Naive thymus-derived CD4-positive, alpha-beta T cell (primary cell): ENCODE data around the gene COLQ. TPM values are rescaled to one million over a fixed set of nuclear protein-coding genes. Genes with fewer than 3 reads are reported as not detected.

Experiments used
- microRNA-seq: library from miRNA; unstranded; fragments of <30 nt; microRNA quantifications from one replicate; pipeline ENCODE4 v1.2.0, GENCODE V29; 2022; ENCODE audit warnings: borderline microRNAs expressed
- polyA plus RNA-seq, 2 donors: library from polyadenylated mRNA; unstranded; fragments of 300-500 nt; fragmentation: Illumina TruSeq; gene quantifications; one replicate each; pipeline ENCODE4 v1.2.3, GENCODE V29; 2021
- total RNA-seq, 6 experiments: library from RNA in 5 of 6; stranded (reverse) in 5 of 6; gene quantifications; 1 replicate in 5 of 6; 2 replicates in 1 of 6; pipeline ENCODE4 v1.2.3 and lab custom pipeline; 2021 to 2026

COLQ gene
- total and polyA plus RNA-seq, 7 experiments from 2014 or later: 0.26 to 6.6 (median 3.7) TPM

Small RNAs within 50 kb of the gene (microRNA-seq; reads per million reads assigned to microRNA genes)
- not detected for gene MIR4270

Other genes starting within 250 kb of the COLQ start
- 10 to 100 TPM; 18.5 to 64.7 (median 39.5) TPM for gene SH3BP5, start 189.1 kb downstream of the COLQ start, total RNA-seq
- 10 to 100 TPM; 38.2 to 49.6 TPM for gene SH3BP5, start 189.1 kb downstream of the COLQ start, polyA plus RNA-seq
- gene METTL6, start 94.2 kb downstream of the COLQ start, total RNA-seq: 10 to 100 TPM in 4 of 5 experiments, 1 to 10 TPM in 1; 7.9 to 23.0 (median 18.3) TPM
- 10 to 100 TPM; 10.8 to 18.4 TPM for gene METTL6, start 94.2 kb downstream of the COLQ start, polyA plus RNA-seq
- gene EAF1, start 94.1 kb downstream of the COLQ start, total RNA-seq: 10 to 100 TPM; 17.8 to 61.9 (median 27.8) TPM
- 1 to 10 TPM; 5.0 to 5.7 TPM for gene EAF1, start 94.1 kb downstream of the COLQ start, polyA plus RNA-seq
- 10 to 100 TPM; 18.7 to 41.4 (median 35.4) TPM for gene HACL1, start 79.9 kb upstream of the COLQ start, total RNA-seq
- gene HACL1, start 79.9 kb upstream of the COLQ start, polyA plus RNA-seq: 10 to 100 TPM; 40.1 to 40.9 TPM
- gene BTD, start 80.0 kb upstream of the COLQ start, total RNA-seq: 10 to 100 TPM in 4 of 5 experiments, 1 to 10 TPM in 1; 6.8 to 23.3 (median 15.5) TPM
- gene BTD, start 80.0 kb upstream of the COLQ start, polyA plus RNA-seq: 10 to 100 TPM; 17.0 to 18.8 TPM